LNCAP (cell line): ENCODE measurements around the gene CCDC61.

Experiments used
- CTCF ChIP-seq: fragments of 450-650 bp; IDR thresholded peaks from 2 replicates; pipeline ENCODE4 v1.5.1; 2017; ENCODE audit warnings: mild to moderate bottlenecking

CCDC61 gene

GRCh38 chr19:45958320-45958719 lies 36.9 kb upstream of the CCDC61 start:
- TF ChIP-seq CTCF, result no peak

GRCh38 chr19:45958769-45959516 lies 36.3 kb upstream of the CCDC61 start:
- no peak for TF ChIP-seq CTCF

GRCh38 chr19:45959517-45960025 lies 35.7 kb upstream of the CCDC61 start:
- TF ChIP-seq CTCF, result no peak

GRCh38 chr19:45960595-45961235 lies 34.6 kb upstream of the CCDC61 start:
- no peak for TF ChIP-seq CTCF

- TF ChIP-seq CTCF, result no peak
Measured at GRCh38 chr19:45962021-45962420, 33.2 kb upstream of the CCDC61 start.

- TF ChIP-seq CTCF, result no peak
Measured at GRCh38 chr19:45967246-45967645, 28.0 kb upstream of the CCDC61 start.

GRCh38 chr19:45968626-45969025 lies 26.6 kb upstream of the CCDC61 start:
- no peak for TF ChIP-seq CTCF
